Testis (tissue), 3 donors: ENCODE data around the gene KCP. TPM values are rescaled to one million over a fixed set of nuclear protein-coding genes. Genes with fewer than 3 reads are reported as not detected.
"Not testable (repeated sequence)": the region's sequence is repeated elsewhere in the genome, so short reads cannot be mapped to it uniquely, and the experiment has no call there.

Experiments used
- DNase-seq: peaks from one replicate; pipeline ENCODE4 v3.0.0-alpha.2; 2019
- H3K27ac ChIP-seq, 2 donors: fragments of 200-600 bp; sonication (generic); one replicate each; pipeline ENCODE4 v1.5.1; 2019
- H3K27me3 ChIP-seq: fragments of 200-600 bp; sonication (generic); one replicate; pipeline ENCODE4 v1.5.1; 2019
- H3K36me3 ChIP-seq: fragments of 200-600 bp; sonication (generic); one replicate; pipeline ENCODE4 v1.5.1; 2017; ENCODE audit warnings: low read depth; ENCODE audit errors: missing control alignments
- H3K4me1 ChIP-seq: fragments of 200-600 bp; sonication (generic); one replicate; pipeline ENCODE4 v1.5.1; 2019
- H3K4me3 ChIP-seq, 2 donors: fragments of 200-600 bp; sonication (generic); one replicate each; pipeline ENCODE4 v1.5.1; 2017 to 2019
- H3K9me3 ChIP-seq: fragments of 200-600 bp; sonication (generic); one replicate; pipeline ENCODE4 v1.5.1; 2017
- POLR2A ChIP-seq: fragments of 450-650 bp; IDR thresholded peaks from one replicate; pipeline ENCODE4 v1.6.1; 2017; ENCODE audit warnings: antibody characterized with exemption, mild to moderate bottlenecking, moderate library complexity
- WGBS, 2 donors: methylation state at CpG; one replicate each; pipeline ENCODE4 v1.1.5; 2018; 5-methylcytosine and 5-hydroxymethylcytosine counted together
- intact Hi-C: fragments of 100-400 bp; cut with DNase I; formaldehyde crosslinking; loops from one replicate; pipeline ENCODE4 v1.15.1; 2023; ENCODE audit warnings: low total_unique reads
- polyA plus RNA-seq: library from polyadenylated mRNA; stranded (reverse); fragments of 350-450 nt; fragmentation: Illumina TruSeq; extraction: RNeasy Lipid Tissue Mini Kit (QIAGEN cat#74804); gene quantifications from one replicate; pipeline ENCODE4 v1.2.3, GENCODE V29; 2014; ENCODE audit warnings: low read depth, low replicate concordance; ENCODE audit not compliant: insufficient read depth
- total RNA-seq, 2 donors: library from RNA; depleted of rRNA; stranded (reverse); fragments of >200 nt; gene quantifications; one replicate each; pipeline ENCODE4 v1.2.3, GENCODE V29; 2016
- TF ChIP-seq, protein P1 (sequence below), 3 experiments: fragments of 450-650 bp in 2 of 3; fragments of 200-600 bp in 1 of 3; sonication (generic) in 1 of 3; IDR thresholded peaks; one replicate each; pipeline ENCODE4 v1.5.1; 2016 to 2019; ENCODE audit warnings: antibody characterized with exemption in 3 of 3, mild to moderate bottlenecking in 2 of 3, moderate library complexity in 1 of 3

KCP gene
- total and polyA plus RNA-seq, 3 donors from 2014 or later: 0.68 to 1.4 (median 1.2) TPM

DNA sequence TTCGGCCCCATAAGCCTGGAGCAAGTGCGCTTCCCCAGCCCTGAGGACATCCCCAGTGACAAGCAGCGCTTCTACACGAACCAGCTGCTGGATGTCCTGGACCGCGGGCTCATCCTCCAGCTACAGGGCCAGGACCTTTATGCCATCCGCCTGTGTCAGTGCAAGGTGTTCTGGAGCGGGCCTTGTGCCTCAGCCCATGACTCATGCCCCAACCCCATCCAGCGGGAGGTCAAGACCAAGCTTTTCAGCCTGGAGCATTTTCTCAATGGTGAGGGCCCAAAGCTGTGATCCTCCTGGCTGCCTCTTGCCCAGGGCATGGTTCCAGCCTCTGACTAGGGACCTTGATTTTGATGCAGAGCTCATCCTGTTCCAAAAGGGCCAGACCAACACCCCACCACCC is 37.3 kb upstream of the KCP start:
- WGBS, 2 donors: 84 to 85% methylated on average over 7 to 9 of the region's 9 CpGs
- TF ChIP-seq, protein P1, sequence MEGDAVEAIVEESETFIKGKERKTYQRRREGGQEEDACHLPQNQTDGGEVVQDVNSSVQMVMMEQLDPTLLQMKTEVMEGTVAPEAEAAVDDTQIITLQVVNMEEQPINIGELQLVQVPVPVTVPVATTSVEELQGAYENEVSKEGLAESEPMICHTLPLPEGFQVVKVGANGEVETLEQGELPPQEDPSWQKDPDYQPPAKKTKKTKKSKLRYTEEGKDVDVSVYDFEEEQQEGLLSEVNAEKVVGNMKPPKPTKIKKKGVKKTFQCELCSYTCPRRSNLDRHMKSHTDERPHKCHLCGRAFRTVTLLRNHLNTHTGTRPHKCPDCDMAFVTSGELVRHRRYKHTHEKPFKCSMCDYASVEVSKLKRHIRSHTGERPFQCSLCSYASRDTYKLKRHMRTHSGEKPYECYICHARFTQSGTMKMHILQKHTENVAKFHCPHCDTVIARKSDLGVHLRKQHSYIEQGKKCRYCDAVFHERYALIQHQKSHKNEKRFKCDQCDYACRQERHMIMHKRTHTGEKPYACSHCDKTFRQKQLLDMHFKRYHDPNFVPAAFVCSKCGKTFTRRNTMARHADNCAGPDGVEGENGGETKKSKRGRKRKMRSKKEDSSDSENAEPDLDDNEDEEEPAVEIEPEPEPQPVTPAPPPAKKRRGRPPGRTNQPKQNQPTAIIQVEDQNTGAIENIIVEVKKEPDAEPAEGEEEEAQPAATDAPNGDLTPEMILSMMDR (IDR thresholded peaks at IDR 0.05): no peak
- no peak for TF ChIP-seq POLR2A
- intact Hi-C loops: no loop called here

DNA sequence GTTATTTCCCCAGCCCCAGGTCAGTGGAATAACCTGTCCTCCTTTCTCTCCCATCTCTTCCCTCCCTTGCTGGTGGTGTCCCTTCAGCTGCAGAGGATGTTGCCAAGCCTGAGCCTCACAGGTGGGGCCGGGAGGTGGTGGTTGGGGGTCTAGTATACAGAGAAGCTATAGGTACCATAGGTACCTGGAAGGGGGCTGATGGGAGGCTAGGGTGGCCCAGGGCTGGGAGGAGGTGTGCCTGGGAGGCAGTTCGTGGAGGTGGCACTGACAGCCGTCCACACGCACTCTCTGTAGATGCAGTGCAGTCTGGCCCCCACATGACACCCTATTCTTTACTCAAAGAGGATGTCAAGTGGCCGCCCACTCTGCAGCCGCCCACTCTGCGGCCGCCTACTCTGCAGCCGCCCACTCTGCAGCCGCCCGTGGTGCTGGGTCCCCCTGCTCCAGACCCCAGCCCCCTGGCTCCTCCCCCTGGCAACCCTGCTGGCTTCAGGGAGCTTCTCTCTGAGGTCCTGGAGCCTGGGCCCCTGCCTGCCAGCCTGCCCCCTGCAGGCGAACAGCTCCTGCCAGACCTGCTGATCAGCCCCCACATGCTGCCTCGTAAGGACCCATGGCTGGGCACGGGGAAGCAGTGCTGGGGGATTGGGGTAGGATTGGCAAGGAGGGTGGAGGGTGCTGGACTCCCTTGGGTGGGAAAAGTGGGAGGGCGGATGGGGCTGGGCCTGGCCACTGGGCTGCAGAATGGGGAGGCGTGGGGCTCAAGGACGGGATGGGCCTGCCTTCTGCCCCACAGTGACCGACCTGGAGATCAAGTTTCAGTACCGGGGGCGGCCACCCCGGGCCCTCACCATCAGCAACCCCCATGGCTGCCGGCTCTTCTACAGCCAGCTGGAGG is 36.7 kb upstream of the KCP start:
- TF ChIP-seq, protein P1 (IDR thresholded peaks at IDR 0.05): no peak
- no peak for TF ChIP-seq POLR2A
- H3K27ac ChIP-seq: no peak overlapping the region
- H3K4me1 ChIP-seq: no peaks in the 10 kb centered on the region
- 79 to 89% methylated on average over 13 to 22 of the region's 22 CpGs for WGBS, 2 donors
- no peaks in the 10 kb centered on the region for H3K9me3 ChIP-seq
- no peak for DNase-seq
- no peak overlapping the region for H3K4me3 ChIP-seq
- no peaks in the 10 kb centered on the region for H3K27me3 ChIP-seq
- H3K36me3 ChIP-seq: no peaks in the 10 kb centered on the region
- intact Hi-C loops: no loop called here

More for the DNA sequence above, 37.3 kb upstream of the KCP start:
- Histone ChIP-seq H3K4me3 (no peak overlapping the region), H3K4me1 (no peaks in the 10 kb centered on the region), H3K9me3 (no peaks in the 10 kb centered on the region), H3K27ac (no peak overlapping the region), H3K36me3 (no peaks in the 10 kb centered on the region), H3K27me3 (no peaks in the 10 kb centered on the region)
- DNase-seq: no peak

DNA sequence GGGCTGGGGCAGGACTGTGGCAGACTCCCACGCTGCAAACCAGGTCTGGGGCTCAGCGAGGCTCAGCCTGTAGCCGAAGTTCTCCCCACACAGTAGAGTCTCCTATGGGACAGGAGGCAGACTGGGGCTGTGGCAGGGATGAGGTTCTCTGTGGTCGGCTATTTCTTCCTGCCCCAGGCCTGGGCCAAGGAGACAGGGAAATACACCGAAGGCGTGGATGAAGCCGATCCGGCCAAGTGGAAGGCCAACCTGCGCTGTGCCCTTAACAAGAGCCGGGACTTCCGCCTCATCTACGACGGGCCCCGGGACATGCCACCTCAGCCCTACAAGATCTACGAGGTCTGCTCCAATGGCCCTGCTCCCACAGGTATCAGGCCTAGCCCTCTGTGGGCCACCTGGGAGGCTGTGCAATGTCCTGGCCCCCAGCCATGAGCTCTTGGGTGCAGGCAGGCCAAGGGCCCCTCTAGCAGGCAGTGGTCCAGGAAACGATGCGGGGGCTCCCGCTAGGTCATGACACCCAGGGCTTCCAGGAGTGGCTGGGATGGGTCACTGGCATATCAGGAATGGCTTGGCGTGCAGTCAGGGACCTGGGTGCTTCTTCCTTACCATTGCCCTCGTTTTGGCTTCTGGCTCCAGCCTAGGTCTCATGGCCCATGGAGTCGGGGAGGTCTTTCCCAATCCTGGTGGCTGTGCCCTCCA is 35.3 kb upstream of the KCP start:
- intact Hi-C loops: no loop called here
- no peak overlapping the region for H3K27ac ChIP-seq
- H3K4me1 ChIP-seq: no peaks in the 10 kb centered on the region
- 87 to 94% methylated on average over 8 to 21 of the region's 21 CpGs for WGBS, 2 donors
- H3K9me3 ChIP-seq: no peaks in the 10 kb centered on the region
- H3K36me3 ChIP-seq: no peaks in the 10 kb centered on the region
- DNase-seq: no peak
- no peaks in the 10 kb centered on the region for H3K27me3 ChIP-seq
- H3K4me3 ChIP-seq: no peak overlapping the region
- TF ChIP-seq, protein P1 (IDR thresholded peaks at IDR 0.05): no peak
- no peak for TF ChIP-seq POLR2A

DNA sequence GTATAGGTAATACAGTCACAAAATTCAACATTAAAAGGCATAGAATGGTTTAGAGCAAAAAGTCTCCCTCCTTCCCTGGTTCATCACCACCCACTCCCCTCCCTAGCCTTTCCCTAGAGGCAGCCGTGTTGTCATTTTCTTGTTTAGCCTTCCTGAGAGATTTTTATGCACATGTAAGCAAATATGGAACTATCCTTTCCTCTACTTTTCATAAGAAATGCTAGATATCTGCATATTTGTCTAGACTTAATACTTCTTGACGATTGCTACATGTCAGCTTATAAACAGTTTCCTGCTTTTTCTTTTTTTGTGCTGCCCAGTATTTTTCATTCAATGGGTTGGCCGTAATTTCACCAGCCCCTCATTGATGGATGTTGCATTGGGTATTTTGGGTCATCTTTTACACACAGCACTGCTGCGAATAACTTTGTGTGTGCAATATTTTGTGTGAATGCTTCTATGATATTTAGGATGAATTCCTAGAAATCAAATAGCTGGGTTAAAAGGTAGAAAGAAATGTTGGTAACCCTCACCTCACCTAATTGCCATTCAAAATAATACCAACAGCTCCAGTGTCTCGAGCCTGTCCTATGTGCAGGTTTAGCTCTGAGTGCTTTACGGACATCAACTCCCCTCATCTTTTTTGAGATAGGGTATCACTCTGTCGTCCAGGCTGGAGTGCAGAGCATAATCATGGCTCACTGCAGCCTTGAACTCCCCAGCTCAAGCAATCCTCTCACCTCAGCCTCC is 34.2 kb upstream of the KCP start:
- no peaks in the 10 kb centered on the region for H3K4me1 ChIP-seq
- H3K4me3 ChIP-seq: no peak overlapping the region
- no peaks in the 10 kb centered on the region for H3K27me3 ChIP-seq
- intact Hi-C loops: no loop called here
- DNase-seq: no peak
- H3K9me3 ChIP-seq: no peaks in the 10 kb centered on the region
- WGBS, 2 donors: 79% methylated on average over 7 of the region's 7 CpGs
- H3K27ac ChIP-seq: no peak overlapping the region
- no peaks in the 10 kb centered on the region for H3K36me3 ChIP-seq
- no peak for TF ChIP-seq POLR2A
- TF ChIP-seq, protein P1 (IDR thresholded peaks at IDR 0.05): no peak

DNA sequence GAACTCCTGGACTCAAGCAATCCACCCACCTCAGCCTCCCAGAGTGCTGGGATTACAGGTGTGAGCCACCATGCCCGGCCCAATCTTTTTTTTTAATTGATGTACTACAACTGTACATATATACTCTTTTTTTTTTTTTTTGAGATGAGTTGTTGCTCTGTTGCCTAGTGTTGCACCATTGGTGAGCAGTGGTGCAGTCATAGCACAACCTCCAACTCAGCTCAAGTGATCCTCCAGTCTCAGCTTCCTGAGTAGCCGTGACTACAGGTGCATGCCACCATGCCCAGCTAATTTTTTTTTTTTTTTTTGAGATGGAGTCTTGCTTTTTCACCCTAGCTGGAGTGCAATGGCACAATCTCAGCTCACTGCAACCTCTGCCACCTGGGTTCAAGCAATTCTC is 32.7 kb upstream of the KCP start:
- 88 to 95% methylated on average over 2 of the region's 2 CpGs for whole genome bisulfite sequencing, 2 donors
- intact Hi-C loops, H3K4me3 ChIP-seq, H3K27me3 ChIP-seq, H3K27ac ChIP-seq, H3K36me3 ChIP-seq, DNase-seq, H3K4me1 ChIP-seq, H3K9me3 ChIP-seq: not testable (repeated sequence)
